Gastroesophageal sphincter (tissue), 4 donors: ENCODE results near the gene ARID1A. TPM values are rescaled to one million over a fixed set of nuclear protein-coding genes. Genes with fewer than 3 reads are reported as not detected.

Source experiments
- ATAC-seq: fragments of 150-250 bp; one replicate; pipeline ENCODE4 v1.9.1; 2016; ENCODE audit warnings: mild to moderate bottlenecking, moderate library complexity
- H3K27ac ChIP-seq, 4 donors: fragments of 200-600 bp; sonication (generic) in 3 of 4; 1 replicate in 3 of 4; 2 replicates in 1 of 4; pipeline ENCODE4 v1.5.1; 2016 to 2019
- H3K27me3 ChIP-seq: fragments of 200-600 bp; sonication (generic); one replicate; pipeline ENCODE4 v1.5.1; 2019
- H3K36me3 ChIP-seq, 2 donors: fragments of 200-600 bp; sonication (generic); one replicate each; pipeline ENCODE4 v1.5.1; 2019; ENCODE audit warnings: control low read depth in 1 of 2
- H3K4me1 ChIP-seq, 3 donors: fragments of 200-600 bp; sonication (generic); 1 replicate in 2 of 3; 2 replicates in 1 of 3; pipeline ENCODE4 v1.5.1; 2016 to 2019; ENCODE audit warnings: control low read depth in 2 of 3
- H3K4me3 ChIP-seq, 2 donors: fragments of 200-600 bp; sonication (generic); one replicate each; pipeline ENCODE4 v1.5.1; 2019; ENCODE audit warnings: mild to moderate bottlenecking in 1 of 2, moderate library complexity in 1 of 2
- H3K9me3 ChIP-seq, 3 donors: fragments of 200-600 bp; sonication (generic); one replicate each; pipeline ENCODE4 v1.5.1; 2017 to 2019; ENCODE audit warnings: control low read depth in 2 of 3
- CTCF ChIP-seq, 4 experiments: fragments of 200-600 bp in 2 of 4; fragments of 450-650 bp in 2 of 4; sonication (generic) in 1 of 4; IDR thresholded peaks; one replicate each; pipeline ENCODE4 v1.5.1; 2017 to 2019; ENCODE audit warnings: antibody characterized with exemption in 4 of 4, mild to moderate bottlenecking in 2 of 4, moderate library complexity in 2 of 4
- EP300 ChIP-seq: sonication (generic); formaldehyde crosslinking; IDR thresholded peaks from one replicate; pipeline ENCODE4 v1.6.1; 2017; ENCODE audit warnings: antibody characterized with exemption, mild to moderate bottlenecking
- POLR2A ChIP-seq, 2 donors: fragments of 450-650 bp; IDR thresholded peaks; one replicate each; pipeline ENCODE4 v1.6.1; 2017; ENCODE audit warnings: antibody characterized with exemption in 2 of 2, mild to moderate bottlenecking in 2 of 2, moderate library complexity in 1 of 2
- POLR2AphosphoS5 ChIP-seq: sonication (generic); formaldehyde crosslinking; IDR thresholded peaks from one replicate; pipeline ENCODE4 v1.6.1; 2017; ENCODE audit warnings: antibody characterized with exemption
- WGBS, 2 donors: methylation state at CpG; one replicate each; pipeline ENCODE4 v1.1.5; 2018; ENCODE audit warnings: low coverage in 1 of 2; 5-methylcytosine and 5-hydroxymethylcytosine counted together
- total RNA-seq, 4 donors: library from RNA; depleted of rRNA; stranded (reverse); fragments of >200 nt; gene quantifications; one replicate each; pipeline ENCODE4 v1.1.0, GENCODE V29; 2016

The ARID1A gene
- total RNA-seq, 4 donors from 2014 or later: 28.2 to 64.2 (median 42.6) TPM

- H3K27ac ChIP-seq: peak overlapping the region in 1 of 4 donors; percentile 44
- H3K4me3 ChIP-seq: no peak overlapping the region
- H3K9me3 ChIP-seq: no peaks in the 10 kb centered on the region
- H3K27me3 ChIP-seq: no peaks in the 10 kb centered on the region
- WGBS, 2 donors: 35 to 55% methylated on average over 2 to 3 of the region's 4 CpGs
- peaks cover 0 to 95% of the 10 kb centered on the region in 2 donors for H3K36me3 ChIP-seq
- TF ChIP-seq POLR2A (IDR thresholded peaks at IDR 0.05) (no peak), POLR2AphosphoS5 (no peak), CTCF (IDR thresholded peaks at IDR 0.05) (no peak), EP300 (no peak)
- H3K4me1 ChIP-seq: peaks cover 0 to 29% (median 0%) of the 10 kb centered on the region in 3 donors
- peak; percentile 19 for ATAC-seq
Observed at GRCh38 chr1:26734501-26735058, 38.8 kb downstream of the ARID1A start.

DNA sequence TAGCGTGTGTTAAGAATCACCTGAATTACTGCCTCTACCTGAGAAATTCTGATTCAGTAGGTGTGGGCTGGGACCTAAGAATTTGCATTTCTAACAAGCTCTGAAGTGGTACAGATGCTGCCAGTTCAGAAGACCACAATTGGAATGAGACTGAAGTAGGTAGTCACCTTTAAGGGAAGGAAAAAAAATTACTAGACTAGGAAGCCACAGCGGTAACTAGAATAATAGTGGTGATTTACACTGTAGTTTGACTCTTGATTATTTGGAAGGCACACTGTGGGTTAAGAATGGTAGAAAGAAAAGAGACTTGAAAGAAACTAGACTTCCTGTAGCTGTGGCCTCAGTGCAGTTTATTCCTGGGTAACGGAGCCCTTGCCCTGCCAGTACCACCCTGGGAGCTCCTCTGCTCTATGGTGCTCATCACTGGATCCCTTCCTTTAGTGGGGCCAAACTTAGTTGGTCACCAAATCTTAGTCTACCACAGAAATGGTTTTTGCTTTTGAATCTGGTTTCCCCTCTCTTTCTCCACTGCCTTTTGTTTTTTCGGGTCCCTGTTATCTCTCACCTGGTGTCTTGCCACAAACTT is 43.6 kb downstream of the ARID1A start:
- WGBS, 2 donors: 74 to 86% methylated on average over 4 of the region's 4 CpGs
- Histone ChIP-seq H3K27ac (no peak overlapping the region), H3K4me3 (no peak overlapping the region), H3K9me3 (no peaks in the 10 kb centered on the region), H3K27me3 (no peaks in the 10 kb centered on the region), H3K36me3 (peaks cover 0 to 84% of the 10 kb centered on the region in 2 donors), H3K4me1 (peaks cover 0 to 60% (median 2%) of the 10 kb centered on the region in 3 donors)
- TF ChIP-seq POLR2AphosphoS5 (no peak), EP300 (no peak), CTCF (IDR thresholded peaks at IDR 0.05) (no peak), POLR2A (IDR thresholded peaks at IDR 0.05) (no peak)
- ATAC-seq: no peak

DNA sequence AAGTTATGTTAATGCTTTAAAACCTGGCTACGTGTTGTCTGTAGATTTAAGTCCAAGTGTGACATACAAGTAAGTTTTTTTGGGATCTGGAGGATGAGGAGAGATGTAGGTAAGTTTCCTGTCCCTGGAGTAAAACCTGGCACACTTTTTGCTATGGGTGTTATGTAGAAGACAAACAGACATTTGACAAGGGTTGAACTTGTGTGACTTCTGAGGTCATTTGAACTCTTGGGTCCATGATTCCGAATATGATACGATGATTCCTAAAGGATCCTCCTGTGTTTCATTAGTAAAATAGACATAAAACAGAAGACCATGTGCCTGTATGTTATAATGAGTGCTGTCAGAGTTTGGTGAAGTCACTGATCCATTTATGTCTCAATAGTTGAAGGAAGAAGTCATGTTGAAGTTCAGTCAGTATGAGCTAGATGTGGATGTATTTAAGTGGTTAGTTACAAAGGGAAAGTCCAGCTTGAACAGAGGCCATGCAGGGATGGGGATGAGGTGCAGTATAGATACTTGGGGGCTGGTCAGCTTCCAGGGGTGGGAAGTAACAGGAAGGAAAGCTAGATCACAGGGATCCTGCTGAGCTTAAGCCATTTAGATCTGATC is 44.3 kb downstream of the ARID1A start:
- Histone ChIP-seq H3K4me1 (peaks cover 4 to 60% (median 6%) of the 10 kb centered on the region in 3 donors), H3K27me3 (no peaks in the 10 kb centered on the region), H3K4me3 (no peak overlapping the region), H3K36me3 (peaks cover 0 to 84% of the 10 kb centered on the region in 2 donors), H3K9me3 (no peaks in the 10 kb centered on the region), H3K27ac (no peak overlapping the region)
- TF ChIP-seq EP300 (no peak), POLR2AphosphoS5 (no peak), CTCF (IDR thresholded peaks at IDR 0.05) (no peak), POLR2A (IDR thresholded peaks at IDR 0.05) (no peak)
- ATAC-seq: no peak
- WGBS, 2 donors: 49 to 60% methylated on average over 3 of the region's 3 CpGs

GRCh38 chr1:26740952-26741351 is 45.1 kb downstream of the ARID1A start:
- no peak for ATAC-seq
- Histone ChIP-seq H3K9me3 (no peaks in the 10 kb centered on the region), H3K4me1 (peaks cover 4 to 60% (median 6%) of the 10 kb centered on the region in 3 donors), H3K4me3 (no peak overlapping the region), H3K36me3 (peaks cover 0 to 82% of the 10 kb centered on the region in 2 donors), H3K27ac (no peak overlapping the region), H3K27me3 (no peaks in the 10 kb centered on the region)
- 57 to 68% methylated on average over 3 to 5 of the region's 5 CpGs for WGBS, 2 donors
- TF ChIP-seq EP300 (no peak), POLR2AphosphoS5 (no peak)

GRCh38 chr1:26743426-26744059 is 47.7 kb downstream of the ARID1A start:
- 67 to 70% methylated on average over 4 to 6 of the region's 8 CpGs for WGBS, 2 donors
- H3K9me3 ChIP-seq: no peaks in the 10 kb centered on the region
- ATAC-seq: no peak
- no peak overlapping the region for H3K4me3 ChIP-seq
- H3K36me3 ChIP-seq: peaks cover 0 to 65% of the 10 kb centered on the region in 2 donors
- TF ChIP-seq CTCF (IDR thresholded peaks at IDR 0.05) (no peak), POLR2A (IDR thresholded peaks at IDR 0.05) (no peak), EP300 (no peak), POLR2AphosphoS5 (no peak)
- no peaks in the 10 kb centered on the region for H3K27me3 ChIP-seq
- H3K27ac ChIP-seq: peak overlapping the region in 3 of 4 donors; percentile 51 to 65 (median 62)
- H3K4me1 ChIP-seq: peaks cover 4 to 85% (median 12%) of the 10 kb centered on the region in 3 donors
